ENCODE measurements around the gene AFDN. TPM values are rescaled to one million over a fixed set of nuclear protein-coding genes. Genes with fewer than 3 reads are reported as not detected.
A peak's percentile ranks its signal among the peaks of the same experiment; 100 is the strongest.

Gene AFDN
- total RNA-seq, 6 donors from 2014 or later = 149 to 517 (median 265) TPM

GRCh38 chr6:167995731-167996151, 169.0 kb downstream of the AFDN start:
- peak; percentile 14 to 38 for ATAC-seq (ENCODE audit: low FRiP score in 2 of 2)
- Histone ChIP-seq H3K36me3 (no peaks in the 10 kb centered on the region), H3K27me3 (no peaks in the 10 kb centered on the region), H3K27ac (no peak overlapping the region), H3K4me3 (no peak overlapping the region), H3K9me3 (no peaks in the 10 kb centered on the region), H3K4me1 (peaks cover 0 to 3% (median 0%) of the 10 kb centered on the region in 4 donors)
- TF ChIP-seq EP300 (IDR thresholded peaks at IDR 0.05) (no peak), CTCF (IDR thresholded peaks at IDR 0.05) (no peak), POLR2A (IDR thresholded peaks at IDR 0.05) (no peak), POLR2AphosphoS5 (IDR thresholded peaks at IDR 0.05) (no peak)
- DNase-seq = peak in 1 of 2 donors; percentile 67
- 90 to 97% methylated on average over 22 of the region's 22 CpGs for WGBS, 2 donors

- Histone ChIP-seq H3K27me3 (no peaks in the 10 kb centered on the region), H3K4me3 (no peak overlapping the region), H3K27ac (no peak overlapping the region), H3K9me3 (no peaks in the 10 kb centered on the region), H3K4me1 (peaks cover 0 to 3% (median 0%) of the 10 kb centered on the region in 4 donors), H3K36me3 (no peaks in the 10 kb centered on the region)
- TF ChIP-seq POLR2A (IDR thresholded peaks at IDR 0.05) (no peak), CTCF (IDR thresholded peaks at IDR 0.05) (no peak), POLR2AphosphoS5 (IDR thresholded peaks at IDR 0.05) (no peak), EP300 (IDR thresholded peaks at IDR 0.05) (no peak)
- WGBS, 2 donors = 76 to 92% methylated on average over 25 to 36 of the region's 43 CpGs
- ATAC-seq (ENCODE audit: low FRiP score in 2 of 2) (no peak), DNase-seq (peak in 1 of 2 donors; percentile 67)
These were observed 169.9 kb downstream of the AFDN start for GRCh38 chr6:167996424-167997199.

- WGBS, 2 donors = 82 to 92% methylated on average over 9 of the region's 9 CpGs
- TF ChIP-seq POLR2AphosphoS5 (IDR thresholded peaks at IDR 0.05) (no peak), EP300 (IDR thresholded peaks at IDR 0.05) (no peak), CTCF (IDR thresholded peaks at IDR 0.05) (no peak), POLR2A (IDR thresholded peaks at IDR 0.05) (no peak)
- DNase-seq = no peak
- Histone ChIP-seq H3K4me3 (no peak within 1 kb of the TSS), H3K9me3 (no peaks in the 10 kb centered on the region), H3K27ac (no peak within 1 kb of the TSS), H3K4me1 (peaks cover 0 to 2% (median 0%) of the 10 kb centered on the region in 4 donors), H3K36me3 (no peaks in the 10 kb centered on the region), H3K27me3 (no peaks in the 10 kb centered on the region)
- ATAC-seq (ENCODE audit: low FRiP score in 2 of 2) = no peak
These were observed 170.9 kb downstream of the AFDN start, which contains the start of gene KIF25 for GRCh38 chr6:167997642-167998041. KIF25 (plus strand) TSS chr6:167997671; CDS start chr6:168029586, 31,915 bp downstream.

- Histone ChIP-seq H3K4me3 (no peak overlapping the region), H3K27ac (no peak overlapping the region), H3K4me1 (no peaks in the 10 kb centered on the region), H3K27me3 (no peaks in the 10 kb centered on the region), H3K36me3 (no peaks in the 10 kb centered on the region), H3K9me3 (no peaks in the 10 kb centered on the region)
- WGBS, 2 donors = 83 to 96% methylated on average over 5 of the region's 5 CpGs
- ATAC-seq (ENCODE audit: low FRiP score in 2 of 2) (no peak), DNase-seq (no peak)
- TF ChIP-seq CTCF (IDR thresholded peaks at IDR 0.05) (no peak), POLR2A (IDR thresholded peaks at IDR 0.05) (no peak), POLR2AphosphoS5 (IDR thresholded peaks at IDR 0.05) (no peak), EP300 (IDR thresholded peaks at IDR 0.05) (no peak)
These were observed 171.5 kb downstream of the AFDN start for GRCh38 chr6:167998215-167998614.

All from upper lobe of left lung (tissue), 6 donors.